Activated CD4-positive, alpha-beta memory T cell treated with anti-CD3 and anti-CD28 coated beads for 36 hours (primary cell): ENCODE results near the gene ARFGAP3. TPM values are rescaled to one million over a fixed set of nuclear protein-coding genes. Genes with fewer than 3 reads are reported as not detected.

ENCODE experiments used
- CTCF ChIA-PET: fragments of 350-600 bp; sonication (Branson Sonifier 250); formaldehyde crosslinking; loops from one replicate; lab custom pipeline; 2021; ENCODE audit warnings: antibody characterized with exemption, inconsistent platforms; lab: Charles Lee
- POLR2A ChIA-PET: fragments of 350-600 bp; sonication (Branson Sonifier 250); formaldehyde crosslinking; loops from one replicate; lab custom pipeline; 2021; ENCODE audit warnings: antibody characterized with exemption; lab: Charles Lee
- DNase-seq: peaks from one replicate; pipeline ENCODE4 v3.0.0-alpha.2; 2020
- H3K27ac Mint-ChIP-seq: one replicate; pipeline ENCODE4 v1.8.0; 2021; ENCODE audit warnings: mixed read lengths
- H3K27me3 Mint-ChIP-seq: one replicate; pipeline ENCODE4 v1.8.0; 2021; ENCODE audit warnings: mixed read lengths
- H3K36me3 Mint-ChIP-seq: one replicate; pipeline ENCODE4 v1.8.0; 2021; ENCODE audit warnings: mixed read lengths
- H3K4me1 Mint-ChIP-seq: one replicate; pipeline ENCODE4 v1.8.0; 2021; ENCODE audit warnings: low read depth, mixed read lengths
- H3K4me3 Mint-ChIP-seq: one replicate; pipeline ENCODE4 v1.8.0; 2021; ENCODE audit warnings: mild to moderate bottlenecking, mixed read lengths
- H3K9me3 Mint-ChIP-seq: one replicate; pipeline ENCODE4 v1.8.0; 2021; ENCODE audit warnings: mixed read lengths
- intact Hi-C: fragments of 100-400 bp; cut with micrococcal nuclease; formaldehyde crosslinking; loops from one replicate; pipeline ENCODE4 v1.15.1; 2023
- total RNA-seq, 2 experiments: library from RNA; stranded (reverse); gene quantifications; one replicate each; pipeline ENCODE4 v1.2.3, GENCODE V29; 2021

ARFGAP3 gene
- total RNA-seq, 2 experiments from 2014 or later, result 40.6 to 45.5 TPM

DNA sequence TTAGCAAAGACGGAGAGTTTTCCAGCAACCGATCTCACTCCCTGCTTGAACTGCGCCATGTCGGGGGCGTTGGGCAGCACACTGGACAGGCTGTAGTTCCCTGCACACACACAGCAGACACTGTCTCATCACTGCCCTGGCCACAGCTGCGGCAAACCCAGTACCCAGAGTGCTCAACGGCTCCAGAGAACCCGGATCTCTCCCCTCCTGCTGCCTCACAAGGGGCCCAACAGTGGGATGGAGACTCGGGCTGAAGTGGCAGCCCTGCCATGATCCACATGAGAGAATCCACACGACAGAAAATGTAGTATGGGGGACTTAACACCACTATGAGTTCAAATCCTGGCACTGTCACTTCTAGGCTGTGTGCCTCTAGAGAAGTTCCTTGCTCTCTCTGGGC is 58.0 kb downstream of the ARFGAP3 start:
- intact Hi-C loops, result no loop called here
- Mint-ChIP-seq H3K4me1 (no peaks in the 10 kb centered on the region), H3K27ac (no peak overlapping the region), H3K36me3 (peaks cover 11% of the 10 kb centered on the region), H3K27me3 (no peaks in the 10 kb centered on the region), H3K4me3 (no peak overlapping the region), H3K9me3 (no peaks in the 10 kb centered on the region)
- CTCF ChIA-PET, result no interaction called here
- POLR2A ChIA-PET, result no interaction called here
- no peak for DNase-seq

DNA sequence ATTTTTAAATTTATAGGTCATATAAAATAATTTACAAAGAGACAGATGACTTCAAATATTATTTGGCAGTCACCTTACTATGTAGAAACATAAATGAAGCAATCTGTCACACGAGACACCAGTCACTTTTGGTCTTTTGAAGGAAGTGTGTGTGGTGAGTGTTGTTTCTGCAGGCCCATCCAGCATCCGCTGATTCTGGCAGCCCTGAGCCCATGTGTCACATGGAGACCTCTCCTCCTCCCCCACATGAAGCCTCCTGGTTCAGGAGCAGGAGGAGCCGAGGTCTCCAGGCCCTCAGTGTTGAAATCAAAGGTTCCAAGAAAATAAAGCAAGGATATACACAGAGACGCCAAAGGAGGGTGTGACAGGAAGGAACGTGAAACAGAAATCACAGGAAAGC is 60.1 kb downstream of the ARFGAP3 start:
- no peaks in the 10 kb centered on the region for H3K9me3 Mint-ChIP-seq
- H3K36me3 Mint-ChIP-seq, result peaks cover 11% of the 10 kb centered on the region
- no peak for DNase-seq
- ChIA-PET POLR2A (interaction anchor here (0.5 kb wide), 2 partner anchors 44 to 349 kb away, joined by 4 to 6 read pairs; no protein-coding TSS in a partner anchor), CTCF (interaction anchor here (1.2 kb wide), 1 partner anchor 263 kb away, joined by 4 read pairs; no protein-coding TSS in a partner anchor)
- H3K4me3 Mint-ChIP-seq, result no peak overlapping the region
- no peak overlapping the region for H3K27ac Mint-ChIP-seq
- no peaks in the 10 kb centered on the region for H3K4me1 Mint-ChIP-seq
- H3K27me3 Mint-ChIP-seq, result no peaks in the 10 kb centered on the region
- intact Hi-C loops, result no loop called here

DNA sequence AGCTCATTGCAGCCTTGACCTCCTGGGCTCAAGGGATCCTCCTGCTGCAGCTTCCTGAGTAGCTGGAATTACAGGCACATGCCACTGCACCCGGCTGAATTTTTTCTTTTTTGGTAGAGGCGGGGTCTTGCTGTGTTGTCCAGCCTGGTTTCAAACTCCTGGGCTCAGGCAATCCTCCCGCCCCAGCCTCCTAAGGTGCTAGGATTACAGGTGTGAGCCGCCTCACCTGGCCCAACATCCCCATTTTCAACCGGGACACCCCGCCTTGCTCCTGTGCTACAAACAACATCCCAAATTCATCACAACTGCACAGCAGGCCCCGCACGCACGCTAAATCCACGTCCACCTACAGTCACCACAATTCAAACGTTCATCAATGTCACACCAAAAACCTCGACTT is 61.0 kb downstream of the ARFGAP3 start:
- no peak overlapping the region for H3K4me3 Mint-ChIP-seq
- CTCF ChIA-PET, result interaction anchor here (1.0 to 1.2 kb wide), 2 partner anchors 24 to 264 kb away, joined by 4 read pairs; no protein-coding TSS in a partner anchor
- intact Hi-C loops, result no loop called here

DNA sequence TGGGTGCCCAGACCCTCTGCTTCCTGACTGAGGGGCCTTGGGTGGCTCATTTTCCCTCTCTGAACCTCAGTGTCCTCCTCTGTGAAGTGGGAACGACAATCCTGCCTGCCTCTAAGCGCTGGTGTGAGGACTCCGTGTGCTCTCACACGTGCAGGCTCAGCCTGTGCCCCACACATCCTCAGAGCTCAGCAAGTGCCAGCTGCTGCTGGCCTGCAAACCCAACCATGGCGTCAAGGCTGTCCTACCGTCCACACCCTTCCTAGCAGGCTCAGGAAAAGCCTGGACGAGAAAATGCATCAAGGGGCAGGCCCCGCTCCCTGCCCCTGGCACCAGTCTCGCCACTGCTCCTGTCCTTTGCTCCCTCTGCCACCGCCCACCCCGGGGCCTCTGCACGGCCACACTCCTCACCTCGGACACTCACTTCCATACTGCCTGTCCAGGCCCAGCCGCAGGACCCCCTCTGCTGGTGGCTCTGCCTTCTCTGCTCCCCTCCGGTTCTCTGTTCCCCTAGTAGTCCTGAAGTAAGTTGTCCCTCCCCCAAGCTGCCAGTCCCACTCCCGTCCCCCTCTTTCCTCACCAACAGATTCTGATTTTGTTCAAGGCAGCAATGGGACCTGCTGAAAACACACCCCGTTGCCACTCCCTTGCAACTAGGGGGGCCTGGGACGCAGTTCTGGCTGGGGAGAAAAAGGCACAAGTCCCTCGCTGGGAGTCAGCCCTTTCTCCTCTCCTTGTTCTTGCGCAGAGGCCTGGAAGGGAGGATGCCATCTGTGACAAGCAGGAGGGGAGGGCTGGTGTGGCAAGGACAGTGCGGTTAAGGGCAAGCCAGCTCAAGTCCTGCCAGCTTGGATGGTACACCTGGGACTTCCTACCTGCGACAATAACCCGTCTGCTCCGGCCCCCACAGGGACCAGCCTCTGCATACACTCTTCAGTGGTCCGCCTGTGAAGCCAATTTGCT is 62.2 kb downstream of the ARFGAP3 start:
- Mint-ChIP-seq H3K27ac (no peak overlapping the region), H3K4me3 (no peak overlapping the region), H3K27me3 (no peaks in the 10 kb centered on the region), H3K9me3 (no peaks in the 10 kb centered on the region), H3K4me1 (no peaks in the 10 kb centered on the region), H3K36me3 (peaks cover 7% of the 10 kb centered on the region)
- intact Hi-C loops, result no loop called here
- CTCF ChIA-PET, result interaction anchor here (0.6 to 1.0 kb wide), 2 partner anchors 14 to 25 kb away, joined by 4 read pairs; no protein-coding TSS in a partner anchor
- POLR2A ChIA-PET, result no interaction called here
- no peak for DNase-seq

More for the DNA sequence above, 61.0 kb downstream of the ARFGAP3 start:
- H3K36me3 Mint-ChIP-seq, result peaks cover 11% of the 10 kb centered on the region
- no peaks in the 10 kb centered on the region for H3K4me1 Mint-ChIP-seq
- POLR2A ChIA-PET, result no interaction called here
- H3K27ac Mint-ChIP-seq, result no peak overlapping the region
- H3K27me3 Mint-ChIP-seq, result no peaks in the 10 kb centered on the region
- no peaks in the 10 kb centered on the region for H3K9me3 Mint-ChIP-seq
- no peak for DNase-seq

DNA sequence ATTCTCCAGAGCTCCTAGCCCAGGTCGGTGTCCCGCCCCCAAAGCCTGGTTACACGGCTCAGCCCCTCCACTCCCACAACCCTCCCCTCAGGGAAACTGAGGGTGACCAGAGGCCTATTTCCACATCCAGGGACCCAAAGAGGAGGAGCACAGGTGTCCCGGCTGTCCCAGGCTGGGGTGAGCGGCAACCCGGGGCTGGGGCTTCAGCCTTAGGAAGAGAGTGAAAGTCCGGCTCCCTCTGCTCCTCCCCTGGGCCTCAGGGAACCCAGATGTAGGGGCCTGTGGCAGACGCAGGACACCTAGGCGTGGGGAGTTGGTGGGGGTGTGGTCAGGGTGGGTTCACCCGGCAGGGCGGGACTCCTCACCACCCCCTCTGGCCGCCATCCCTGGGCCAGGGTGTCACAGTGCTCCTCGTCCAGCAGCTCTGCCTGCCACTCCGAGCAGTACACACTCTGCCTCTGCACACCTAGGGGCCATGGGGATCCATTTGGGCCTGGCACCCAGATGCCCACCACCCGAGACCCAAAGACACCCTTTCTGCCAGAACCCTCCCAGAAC is 63.1 kb downstream of the ARFGAP3 start:
- no peaks in the 10 kb centered on the region for H3K4me1 Mint-ChIP-seq
- DNase-seq, result no peak
- intact Hi-C loops, result no loop called here
- no peaks in the 10 kb centered on the region for H3K27me3 Mint-ChIP-seq
- H3K4me3 Mint-ChIP-seq, result no peak overlapping the region
- POLR2A ChIA-PET, result no interaction called here
- CTCF ChIA-PET, result no interaction called here
- H3K36me3 Mint-ChIP-seq, result peaks cover 6% of the 10 kb centered on the region
- no peaks in the 10 kb centered on the region for H3K9me3 Mint-ChIP-seq
- H3K27ac Mint-ChIP-seq, result no peak overlapping the region

DNA sequence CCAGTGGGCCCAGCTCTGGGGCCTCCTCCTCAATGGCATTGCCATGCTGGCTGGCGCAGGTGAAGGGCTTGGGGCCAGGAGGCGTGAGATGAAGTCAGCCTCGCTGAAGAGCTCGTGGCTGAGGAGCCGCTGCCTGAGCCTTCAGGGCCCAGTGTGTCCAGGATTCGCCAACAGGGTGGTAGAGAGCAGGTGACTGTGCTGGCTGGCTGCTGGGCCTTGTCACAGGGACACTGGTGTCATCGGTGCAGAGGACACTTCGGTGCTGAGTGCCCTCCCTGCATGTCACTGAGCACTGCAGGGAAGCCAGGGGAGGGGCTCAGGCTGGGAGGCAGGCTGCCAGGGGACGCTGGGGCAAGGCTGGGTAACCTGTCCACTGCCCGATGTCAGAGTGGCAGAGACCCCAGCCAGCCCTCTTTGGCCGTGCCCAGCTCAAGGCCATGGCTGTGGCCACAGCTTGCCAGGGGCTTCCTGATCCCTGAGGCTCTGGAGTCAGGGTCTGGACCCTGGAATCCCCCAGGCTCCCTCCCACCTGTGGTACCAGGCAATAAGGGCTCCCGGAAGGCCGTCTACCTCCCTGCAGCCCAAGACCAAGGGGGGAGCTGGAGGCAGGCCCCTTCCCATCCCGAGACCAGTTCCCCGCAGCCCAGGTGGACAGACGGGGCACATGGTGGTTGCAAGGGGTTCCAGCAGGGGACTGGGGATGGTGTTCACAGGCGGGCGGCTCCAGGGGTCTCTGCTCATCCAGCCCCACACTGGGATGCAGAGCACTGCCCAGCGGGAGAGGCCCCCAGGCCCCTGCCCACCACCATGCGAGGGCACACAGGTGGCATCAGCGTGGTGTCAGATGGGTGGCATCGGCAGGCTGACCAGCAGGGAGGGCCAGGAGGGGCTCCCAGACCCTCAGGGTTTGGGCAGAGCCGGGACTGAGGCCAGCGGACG is 63.9 kb downstream of the ARFGAP3 start:
- intact Hi-C loops, result no loop called here
- POLR2A ChIA-PET, result no interaction called here
- Mint-ChIP-seq H3K9me3 (no peaks in the 10 kb centered on the region), H3K27me3 (no peaks in the 10 kb centered on the region), H3K27ac (no peak overlapping the region), H3K4me3 (no peak overlapping the region), H3K36me3 (peaks cover 6% of the 10 kb centered on the region), H3K4me1 (no peaks in the 10 kb centered on the region)
- CTCF ChIA-PET, result interaction anchor here (0.6 kb wide), 1 partner anchor 324 kb away, joined by 3 read pairs; no protein-coding TSS in a partner anchor
- DNase-seq, result no peak

DNA sequence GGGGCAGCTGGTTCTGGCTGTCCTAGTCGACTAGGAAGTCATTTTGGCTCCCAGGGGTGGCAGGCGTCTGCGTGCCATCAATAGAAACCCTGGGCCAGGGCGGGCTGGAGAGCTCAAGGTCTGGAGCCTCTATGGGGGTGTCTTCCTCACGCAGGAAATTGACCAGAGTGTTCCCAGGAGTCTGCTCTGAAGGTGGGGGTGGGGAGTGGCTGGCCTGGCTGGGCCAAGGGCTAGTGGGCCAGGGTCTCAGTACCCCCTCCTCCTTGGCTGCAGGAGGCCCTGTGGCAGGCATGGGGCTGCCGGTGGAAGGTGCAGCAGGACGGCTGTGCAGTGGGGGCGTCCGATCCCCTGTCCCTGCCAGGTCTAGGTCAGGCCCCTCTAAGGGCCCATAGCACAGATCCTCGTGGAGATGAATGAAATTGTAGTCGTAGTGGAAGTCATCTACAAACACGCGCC is 64.6 kb downstream of the ARFGAP3 start:
- Mint-ChIP-seq H3K4me1 (no peaks in the 10 kb centered on the region), H3K4me3 (no peak overlapping the region), H3K27me3 (no peaks in the 10 kb centered on the region), H3K27ac (no peak overlapping the region), H3K9me3 (no peaks in the 10 kb centered on the region), H3K36me3 (peaks cover 4% of the 10 kb centered on the region)
- intact Hi-C loops, result no loop called here
- ChIA-PET POLR2A (no interaction called here), CTCF (no interaction called here)
- DNase-seq, result no peak

DNA sequence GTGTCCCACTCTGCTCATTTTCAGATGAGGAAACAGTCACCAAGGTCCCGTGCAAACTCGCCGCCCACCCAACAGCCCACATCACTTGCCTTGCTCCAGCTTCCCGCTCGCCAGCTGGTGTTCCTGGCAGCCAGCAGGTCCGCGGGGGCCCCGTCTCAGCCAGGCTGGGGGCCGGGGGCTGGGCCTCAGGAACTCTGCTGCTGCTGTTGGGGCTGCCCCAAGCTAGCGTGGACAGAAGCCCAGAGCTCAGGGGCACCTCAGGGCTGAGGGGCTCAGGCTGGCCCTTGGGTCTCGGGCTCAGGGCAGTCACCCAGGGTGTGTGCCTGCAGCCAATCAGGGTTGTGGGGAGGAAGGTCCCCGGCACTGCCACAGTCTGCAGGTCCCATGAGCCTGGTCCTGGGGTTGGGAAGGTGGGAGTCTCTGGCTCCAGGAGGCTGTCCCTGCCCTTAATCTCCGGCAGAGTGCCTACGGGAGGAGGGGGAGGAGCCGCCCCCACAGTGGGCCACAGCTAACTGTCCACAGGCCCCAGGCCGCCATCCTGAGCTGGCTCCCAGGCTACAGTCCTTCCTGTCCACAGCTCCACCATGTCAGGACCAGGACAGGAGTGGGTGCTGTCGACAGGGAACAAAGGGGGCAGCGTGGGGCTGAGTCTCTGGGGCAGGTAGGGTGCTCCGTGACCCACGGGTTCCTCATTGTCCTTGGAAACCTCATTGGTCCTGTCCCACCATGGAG is 65.2 kb downstream of the ARFGAP3 start:
- Mint-ChIP-seq H3K4me3 (no peak overlapping the region), H3K27ac (no peak overlapping the region), H3K9me3 (no peaks in the 10 kb centered on the region), H3K36me3 (peaks cover 2% of the 10 kb centered on the region), H3K4me1 (no peaks in the 10 kb centered on the region), H3K27me3 (no peaks in the 10 kb centered on the region)
- POLR2A ChIA-PET, result no interaction called here
- intact Hi-C loops, result no loop called here
- no peak for DNase-seq
- CTCF ChIA-PET, result no interaction called here

DNA sequence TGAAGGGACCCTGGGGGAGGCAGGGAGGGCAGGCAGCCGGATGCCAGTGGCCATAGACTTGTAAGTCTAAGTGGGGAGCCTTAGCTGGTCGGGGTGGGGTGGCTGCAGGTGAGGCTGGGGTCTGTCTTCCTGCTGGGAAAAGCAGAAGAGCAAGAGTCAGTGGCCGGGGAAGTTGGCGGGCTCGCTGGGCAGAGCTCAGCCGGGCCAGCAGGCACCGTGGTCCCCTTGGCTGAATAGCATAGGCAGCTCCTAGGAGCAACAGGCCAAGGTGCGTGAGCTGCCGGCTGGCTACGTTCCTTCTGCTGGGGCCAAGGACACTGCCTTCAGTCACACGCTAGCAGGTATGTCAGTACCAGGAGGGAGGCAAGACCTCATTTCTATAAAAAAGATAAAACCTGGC is 68.6 kb downstream of the ARFGAP3 start:
- DNase-seq, result no peak
- Mint-ChIP-seq H3K27me3 (no peaks in the 10 kb centered on the region), H3K4me1 (no peaks in the 10 kb centered on the region), H3K27ac (no peak overlapping the region), H3K4me3 (no peak overlapping the region), H3K9me3 (no peaks in the 10 kb centered on the region), H3K36me3 (no peaks in the 10 kb centered on the region)
- POLR2A ChIA-PET, result no interaction called here
- CTCF ChIA-PET, result no interaction called here
- intact Hi-C loops, result loop anchor here (10.0 kb wide), 1 partner anchor 76 kb away; no protein-coding TSS in a partner anchor

DNA sequence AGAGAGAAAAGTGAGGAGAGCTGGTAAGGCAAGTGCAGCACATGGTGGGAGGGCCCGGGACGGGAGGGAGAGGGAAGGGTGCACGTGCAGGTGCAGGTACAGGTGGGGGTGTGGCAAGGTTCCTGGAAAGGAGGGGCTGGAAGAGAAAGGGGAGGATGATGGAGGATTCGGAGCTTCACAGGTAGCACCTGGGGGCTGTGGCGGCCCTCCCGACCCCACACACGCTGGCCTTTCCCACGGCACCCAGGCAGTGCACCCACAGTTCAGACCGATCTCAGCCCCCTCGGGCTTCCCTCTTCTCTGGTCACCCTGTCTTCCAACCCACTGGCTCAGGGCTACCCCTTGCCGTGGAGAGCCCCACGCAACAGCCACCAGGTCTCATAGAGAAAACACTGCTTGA is 69.1 kb downstream of the ARFGAP3 start:
- intact Hi-C loops, result loop anchor here (10.0 kb wide), 1 partner anchor 77 kb away; no protein-coding TSS in a partner anchor
- Mint-ChIP-seq H3K4me1 (no peaks in the 10 kb centered on the region), H3K9me3 (no peaks in the 10 kb centered on the region), H3K4me3 (no peak overlapping the region), H3K36me3 (no peaks in the 10 kb centered on the region), H3K27ac (no peak overlapping the region), H3K27me3 (no peaks in the 10 kb centered on the region)
- POLR2A ChIA-PET, result no interaction called here
- DNase-seq, result no peak
- CTCF ChIA-PET, result no interaction called here

DNA sequence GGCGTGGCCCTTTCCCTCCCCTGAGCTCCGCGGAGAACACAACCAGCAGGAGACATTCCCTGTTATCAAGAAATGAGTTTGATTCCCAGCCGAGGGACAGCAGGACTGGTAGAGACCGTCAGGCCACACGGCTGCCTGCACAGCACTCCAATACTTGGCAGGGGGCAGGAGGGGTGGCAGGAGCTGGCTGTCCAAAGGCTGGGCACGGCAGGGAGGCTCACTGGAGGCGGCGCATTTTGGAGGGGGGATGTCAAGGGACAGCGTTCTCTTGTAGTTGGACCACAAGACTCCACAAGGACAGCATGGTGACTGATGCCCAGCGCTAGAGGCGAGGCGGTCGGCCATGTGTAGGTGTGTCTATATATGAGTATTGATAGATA is 69.7 kb downstream of the ARFGAP3 start:
- intact Hi-C loops, result loop anchor here (10.0 kb wide), 1 partner anchor 77 kb away; no protein-coding TSS in a partner anchor
- H3K9me3 Mint-ChIP-seq, result no peaks in the 10 kb centered on the region
- no peak overlapping the region for H3K27ac Mint-ChIP-seq
- DNase-seq, result no peak
- H3K4me1 Mint-ChIP-seq, result no peaks in the 10 kb centered on the region
- H3K36me3 Mint-ChIP-seq, result no peaks in the 10 kb centered on the region
- no peaks in the 10 kb centered on the region for H3K27me3 Mint-ChIP-seq
- CTCF ChIA-PET, result no interaction called here
- POLR2A ChIA-PET, result no interaction called here
- no peak overlapping the region for H3K4me3 Mint-ChIP-seq
